ENCODE data around the gene MTA1.

Gene MTA1

DNA sequence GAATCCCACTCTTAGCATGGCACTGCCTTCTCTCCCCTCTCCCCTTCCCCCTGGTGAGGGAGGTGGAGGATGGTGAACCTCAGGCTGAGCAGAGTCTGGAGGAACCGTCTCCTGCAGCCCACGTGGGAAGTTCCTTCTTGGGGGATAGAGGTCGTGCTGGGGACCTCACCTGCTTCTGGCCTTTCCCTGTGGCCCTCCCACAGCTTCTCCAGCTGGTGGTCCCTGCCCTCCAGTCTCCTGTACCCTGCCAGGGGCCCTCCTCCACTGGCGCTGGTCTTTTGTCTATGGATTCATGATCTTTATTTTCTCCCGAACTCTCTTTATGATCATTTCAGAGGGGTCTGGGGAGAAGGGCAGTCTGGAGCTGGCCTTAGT lies 9.0 kb upstream of the MTA1 start:
- no peak overlapping the region; the same call in 1 of the 2 replicates for H3K4me3 ChIP-seq (ENCODE audit: low read depth, low read length)
- ChIA-PET CTCF (interaction anchor here (0.6 to 1.7 kb wide), 4 partner anchors 12 to 80 kb away, joined by 3 to 5 read pairs (median 4); partner anchors contain the start of gene TEX22), POLR2A (interaction anchor here (1.3 kb wide), 1 partner anchor 11 kb away, joined by 8 read pairs; no protein-coding TSS in a partner anchor)
- no peak for DNase-seq (ENCODE audit: low read depth, low spot score)
- TF ChIP-seq, protein P1, sequence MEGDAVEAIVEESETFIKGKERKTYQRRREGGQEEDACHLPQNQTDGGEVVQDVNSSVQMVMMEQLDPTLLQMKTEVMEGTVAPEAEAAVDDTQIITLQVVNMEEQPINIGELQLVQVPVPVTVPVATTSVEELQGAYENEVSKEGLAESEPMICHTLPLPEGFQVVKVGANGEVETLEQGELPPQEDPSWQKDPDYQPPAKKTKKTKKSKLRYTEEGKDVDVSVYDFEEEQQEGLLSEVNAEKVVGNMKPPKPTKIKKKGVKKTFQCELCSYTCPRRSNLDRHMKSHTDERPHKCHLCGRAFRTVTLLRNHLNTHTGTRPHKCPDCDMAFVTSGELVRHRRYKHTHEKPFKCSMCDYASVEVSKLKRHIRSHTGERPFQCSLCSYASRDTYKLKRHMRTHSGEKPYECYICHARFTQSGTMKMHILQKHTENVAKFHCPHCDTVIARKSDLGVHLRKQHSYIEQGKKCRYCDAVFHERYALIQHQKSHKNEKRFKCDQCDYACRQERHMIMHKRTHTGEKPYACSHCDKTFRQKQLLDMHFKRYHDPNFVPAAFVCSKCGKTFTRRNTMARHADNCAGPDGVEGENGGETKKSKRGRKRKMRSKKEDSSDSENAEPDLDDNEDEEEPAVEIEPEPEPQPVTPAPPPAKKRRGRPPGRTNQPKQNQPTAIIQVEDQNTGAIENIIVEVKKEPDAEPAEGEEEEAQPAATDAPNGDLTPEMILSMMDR (IDR thresholded peaks at IDR 0.05; ENCODE audit: insufficient read depth, low read length, missing control alignments): no peak

DNA sequence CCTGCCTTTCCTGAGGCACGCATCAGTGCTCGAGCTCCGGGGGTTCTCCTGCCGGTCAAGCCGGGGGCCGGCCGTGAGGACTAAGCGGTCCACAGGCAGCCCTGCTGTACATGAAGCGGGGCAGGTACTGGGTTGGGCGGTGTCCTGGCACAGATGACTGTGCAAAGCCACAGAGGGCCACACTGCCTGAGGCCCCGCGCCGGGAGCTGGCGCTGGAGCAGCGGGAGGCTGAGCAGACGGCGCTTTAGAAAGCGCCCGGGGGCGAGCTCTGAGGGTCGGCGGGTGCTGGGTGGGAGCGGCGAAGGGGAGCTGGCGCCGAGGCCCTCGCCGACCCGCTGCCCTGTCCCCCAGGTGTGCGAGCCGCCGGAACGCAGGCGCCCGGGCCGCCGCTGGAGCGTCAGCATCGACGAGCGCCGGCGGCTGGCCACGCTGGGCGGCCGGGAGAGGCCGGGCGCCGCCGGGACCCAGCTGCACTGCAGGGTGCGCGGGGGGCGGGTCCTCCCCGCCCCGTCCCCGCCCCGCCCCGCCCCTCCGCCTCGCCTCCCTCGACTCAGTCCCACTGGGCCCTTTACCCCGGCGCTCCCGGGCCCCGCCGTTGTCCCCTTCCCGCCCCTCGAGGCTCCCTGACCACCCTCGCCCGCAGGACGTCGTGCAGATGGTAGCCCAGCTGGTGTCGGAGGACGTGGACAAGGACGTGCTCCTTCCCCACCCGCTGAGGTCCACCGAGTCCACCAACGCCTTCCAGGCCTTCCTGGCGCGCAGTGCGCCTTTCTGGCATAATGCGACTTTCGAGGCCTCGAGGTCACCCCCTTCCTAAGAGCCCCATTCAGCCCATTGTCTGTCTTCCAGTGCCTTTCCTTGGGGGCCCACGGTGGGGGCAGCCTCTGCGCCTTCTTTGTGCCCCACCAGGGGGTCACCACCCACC lies 8.3 kb upstream of the MTA1 start:
- ChIA-PET CTCF (interaction anchor here (0.6 to 1.7 kb wide), 5 partner anchors 10 to 75 kb away, joined by 3 to 4 read pairs (median 3); partner anchors contain the start of gene TEX22), POLR2A (interaction anchor here (1.3 kb wide), 1 partner anchor 12 kb away, joined by 8 read pairs; no protein-coding TSS in a partner anchor)
- no peak for DNase-seq (ENCODE audit: low read depth, low spot score)
- TF ChIP-seq, protein P1 (IDR thresholded peaks at IDR 0.05; ENCODE audit: insufficient read depth, low read length, missing control alignments): no peak
- peak overlapping the region; percentile 45 for H3K4me3 ChIP-seq (ENCODE audit: low read depth, low read length)

DNA sequence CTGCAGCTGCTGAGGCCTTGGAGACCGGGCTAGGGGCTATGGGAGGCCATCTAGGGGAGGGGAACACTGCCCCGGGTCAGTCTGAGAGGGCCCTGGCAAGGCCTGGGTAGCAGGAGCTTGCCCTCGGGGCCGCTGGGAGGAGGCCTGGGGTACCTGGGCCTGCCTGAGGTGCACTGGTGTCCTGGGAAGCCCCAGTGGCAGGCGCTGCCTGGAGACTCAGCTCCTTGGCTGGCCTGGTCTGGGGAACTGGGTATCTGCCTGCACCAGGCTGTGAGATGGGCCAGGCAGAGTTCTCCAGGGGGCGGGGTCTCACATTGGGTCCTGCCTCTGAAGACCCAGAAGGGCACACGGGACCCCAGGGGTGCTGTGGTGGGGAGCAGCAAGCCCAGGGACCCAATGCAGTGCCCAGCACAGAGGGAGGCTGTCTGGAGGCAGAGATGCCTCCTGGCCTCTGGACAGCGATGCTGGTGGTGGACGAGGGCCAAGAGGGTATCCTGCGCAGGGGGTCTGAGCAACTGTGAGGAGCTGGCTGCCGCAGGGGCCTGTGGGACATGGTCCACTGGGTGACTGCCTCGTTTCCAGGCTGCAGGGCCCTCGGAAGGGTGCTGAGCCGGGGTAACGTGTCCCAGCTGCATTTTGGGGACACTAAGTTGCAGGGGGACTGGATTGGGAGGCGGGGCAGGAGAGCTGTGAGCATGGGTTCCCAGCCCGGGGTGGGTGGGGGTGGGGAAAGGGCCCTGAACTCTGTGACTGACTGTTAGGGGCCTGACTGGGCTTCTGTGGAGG lies 7.4 kb upstream of the MTA1 start:
- no peak for DNase-seq (ENCODE audit: low read depth, low spot score)
- TF ChIP-seq, protein P1 (IDR thresholded peaks at IDR 0.05; ENCODE audit: insufficient read depth, low read length, missing control alignments): no peak
- ChIA-PET POLR2A (no interaction called here), CTCF (interaction anchor here (1.7 to 1.9 kb wide), 2 partner anchors 69 kb away, joined by 4 to 9 read pairs; no protein-coding TSS in a partner anchor)
- H3K4me3 ChIP-seq (ENCODE audit: low read depth, low read length): no peak overlapping the region

GRCh38 chr14:105412771-105413543 lies 6.7 kb upstream of the MTA1 start:
- TF ChIP-seq, protein P1 (IDR thresholded peaks at IDR 0.05; ENCODE audit: insufficient read depth, low read length, missing control alignments): no peak
- ChIA-PET CTCF (interaction anchor here (1.1 to 1.9 kb wide), 3 partner anchors 10 to 77 kb away, joined by 3 to 9 read pairs (median 3); no protein-coding TSS in a partner anchor), POLR2A (no interaction called here)
- no peak overlapping the region for H3K4me3 ChIP-seq (ENCODE audit: low read depth, low read length)
- no peak for DNase-seq (ENCODE audit: low read depth, low spot score)

DNA sequence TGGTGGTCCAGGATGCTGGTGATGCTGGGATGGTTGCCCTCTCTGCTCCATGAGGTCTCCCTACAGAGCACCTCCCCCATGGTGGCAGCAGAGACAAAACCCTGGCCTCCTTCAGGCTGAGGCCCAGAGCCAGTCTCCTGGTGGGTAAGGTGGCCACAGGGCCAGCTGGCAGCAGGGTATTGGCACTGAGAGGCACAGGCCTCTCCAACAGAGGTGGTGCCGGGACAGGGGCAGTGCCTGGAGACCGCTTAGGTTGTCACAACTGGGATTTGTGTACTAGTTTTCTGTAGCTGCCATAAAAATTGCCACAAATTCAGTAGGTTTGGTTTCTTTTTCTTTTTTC lies 6.1 kb upstream of the MTA1 start:
- TF ChIP-seq, protein P1 (IDR thresholded peaks at IDR 0.05; ENCODE audit: insufficient read depth, low read length, missing control alignments): no peak
- DNase-seq (ENCODE audit: low read depth, low spot score): no peak
- H3K4me3 ChIP-seq (ENCODE audit: low read depth, low read length): no peak overlapping the region
- ChIA-PET CTCF (interaction anchor here (1.1 to 1.9 kb wide), 3 partner anchors 10 to 76 kb away, joined by 3 to 9 read pairs (median 3); no protein-coding TSS in a partner anchor), POLR2A (no interaction called here)
